Natural killer cell (primary cell): ENCODE measurements around the gene GPATCH11. TPM values are rescaled to one million over a fixed set of nuclear protein-coding genes. Genes with fewer than 3 reads are reported as not detected.
A peak's percentile ranks its signal among the peaks of the same experiment; 100 is the strongest.

Source experiments
- ATAC-seq, 3 donors: fragments of 150-1000 bp in 2 of 3; fragments of 200-7000 bp in 1 of 3; cut with Tn5 transposase; 1 replicate in 1 of 3; 2 replicates in 2 of 3; pipeline ENCODE4 v1.10.0; 2021; ENCODE audit warnings: mild to moderate bottlenecking in 2 of 3, moderate library complexity in 2 of 3
- DNase-seq, 2 donors: peaks; one replicate each; pipeline versions ENCODE4 v3.0.0 to v3.0.0-alpha.2; 2013 to 2021; ENCODE audit warnings: mixed read lengths in 1 of 2
- H3K27ac ChIP-seq: one replicate; pipeline ENCODE4 v1.5.1; 2013; ENCODE audit warnings: mild to moderate bottlenecking, low read length
- H3K27me3 ChIP-seq: one replicate; pipeline ENCODE4 v1.6.1; 2013; ENCODE audit warnings: low read length; ENCODE audit not compliant: control insufficient read depth, insufficient read depth
- H3K36me3 ChIP-seq: one replicate; pipeline ENCODE4 v1.6.1; 2013; ENCODE audit warnings: low read length; ENCODE audit not compliant: control insufficient read depth, insufficient read depth
- H3K4me1 ChIP-seq: one replicate; pipeline ENCODE4 v1.6.1; 2013; ENCODE audit warnings: low read length; ENCODE audit not compliant: control insufficient read depth, insufficient read depth
- H3K4me3 ChIP-seq: one replicate; pipeline ENCODE4 v1.5.1; 2013; ENCODE audit warnings: low read length
- H3K9me3 ChIP-seq: one replicate; pipeline ENCODE4 v1.6.1; 2013; ENCODE audit warnings: low read length; ENCODE audit not compliant: control insufficient read depth, insufficient read depth
- H3K27ac Mint-ChIP-seq, 2 donors: one replicate each; pipeline ENCODE4 v1.8.0; 2022; ENCODE audit warnings: mild to moderate bottlenecking in 2 of 2, mixed read lengths in 2 of 2, moderate library complexity in 1 of 2
- H3K27me3 Mint-ChIP-seq, 2 donors: one replicate each; pipeline ENCODE4 v1.8.0; 2022; ENCODE audit warnings: low read depth in 2 of 2, mixed read lengths in 2 of 2
- H3K36me3 Mint-ChIP-seq: one replicate; pipeline ENCODE4 v1.8.0; 2022; ENCODE audit warnings: mixed read lengths
- H3K4me1 Mint-ChIP-seq, 2 donors: one replicate each; pipeline ENCODE4 v1.8.0; 2022; ENCODE audit warnings: mixed read lengths in 2 of 2
- H3K4me3 Mint-ChIP-seq: one replicate; pipeline ENCODE4 v1.8.0; 2022; ENCODE audit warnings: mild to moderate bottlenecking, moderate library complexity, mixed read lengths
- H3K9me3 Mint-ChIP-seq, 2 donors: one replicate each; pipeline ENCODE4 v1.8.0; 2022; ENCODE audit warnings: mixed read lengths in 2 of 2
- WGBS: methylation state at CpG from one replicate; pipeline ENCODE4 v1.1.7; 2013; ENCODE audit warnings: missing lambda C conversion rate; ENCODE audit not compliant: insufficient coverage; 5-methylcytosine and 5-hydroxymethylcytosine counted together
- intact Hi-C: fragments of 100-400 bp; cut with micrococcal nuclease; formaldehyde crosslinking; loops from one replicate; pipeline ENCODE4 v1.14.2; 2022
- total RNA-seq, 4 donors: library from RNA; stranded (reverse); fragments of 120-200 nt in 1 of 4; gene quantifications; one replicate each; pipeline versions ENCODE4 v1.2.3 to v1.2.4, GENCODE V29; 2013 to 2022
- TF ChIP-seq, protein P1 (sequence below): fragments of 200-600 bp; IDR thresholded peaks from one replicate; pipeline ENCODE4 v1.8.0; 2022; ENCODE audit warnings: antibody characterized with exemption

GPATCH11 gene
- total RNA-seq = 10 to 100 TPM in 1 of 3 donors, 1 to 10 TPM in 2; 6.5 to 18.2 (median 8.6) TPM
- total RNA-seq (2013) = 20.6 TPM

DNA sequence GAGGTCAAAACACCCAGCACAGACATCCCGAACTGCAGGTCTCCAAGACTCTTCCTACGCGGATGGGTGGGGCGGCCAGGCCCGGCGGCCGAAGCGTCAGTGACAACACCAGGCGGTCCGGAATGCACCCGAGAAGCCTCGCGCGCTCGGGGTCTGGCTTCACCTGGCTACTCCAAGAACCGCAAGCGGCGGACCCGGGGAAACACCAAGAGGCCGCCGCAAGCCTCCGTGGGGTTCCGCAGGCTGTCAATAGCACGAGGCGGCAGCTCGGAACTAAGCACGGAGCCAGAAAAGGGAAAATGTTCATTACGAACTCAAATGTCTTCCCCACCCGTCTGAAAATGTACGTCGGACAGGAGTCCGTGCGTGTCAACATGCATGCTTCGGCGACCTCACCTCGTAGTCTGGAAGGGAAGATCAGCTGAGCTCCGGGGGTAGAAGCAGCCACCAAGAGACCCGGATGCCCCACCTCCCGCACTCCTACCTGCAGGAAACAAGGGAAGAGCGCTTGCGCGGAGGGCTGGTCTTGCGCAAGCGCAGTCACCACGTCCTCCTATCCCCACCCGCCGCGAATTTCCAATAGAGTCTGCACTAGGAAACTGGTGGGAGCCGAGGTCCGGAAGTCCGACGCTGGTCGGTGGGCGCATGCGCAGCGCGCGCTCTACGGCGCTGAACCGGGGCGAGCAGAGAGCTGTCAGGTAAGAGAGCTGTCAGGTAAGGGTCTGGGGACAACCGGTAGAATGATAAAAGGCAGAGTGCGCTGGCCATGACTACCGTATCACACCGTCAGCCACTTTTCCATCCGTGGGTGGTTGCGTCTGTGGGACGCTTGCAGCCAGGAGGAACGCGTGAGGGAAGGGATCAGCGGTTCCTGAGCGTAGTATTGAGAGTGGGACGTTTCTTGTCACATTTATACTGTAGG, at the start of gene GPATCH11, which contains the start of gene HEATR5B:
Gene GPATCH11, plus strand, starts transcription at position 646 of the 922 bp plus-strand sequence. CDS start 3,864 bp downstream, outside the sequence.
Gene HEATR5B, minus strand, starts transcription at position 500 of the 922 bp plus-strand sequence. CDS start 958 bp downstream, outside the sequence.
- H3K27me3 ChIP-seq = no peaks in the 10 kb centered on the region
- peak within 1 kb of the TSS; percentile 85 for H3K4me3 ChIP-seq
- H3K27ac Mint-ChIP-seq = no peak within 1 kb of the TSS
- peak; percentile 71 to 80 (median 76) for ATAC-seq
- intact Hi-C loops = loop anchor here (10.0 kb wide), 2 partner anchors 151 to 279 kb away; partner anchors contain the start of genes CEBPZ and NDUFAF7
- no peaks in the 10 kb centered on the region for H3K27me3 Mint-ChIP-seq
- peaks cover 22% of the 10 kb centered on the region for H3K4me1 ChIP-seq
- peaks cover 39% of the 10 kb centered on the region in 2 donors for H3K4me1 Mint-ChIP-seq
- H3K27ac ChIP-seq = peak within 1 kb of the TSS; percentile 70
- WGBS = under 1% methylated on average over 70 of the region's 74 CpGs
- DNase-seq = peak; percentile 72 to 98
- no peaks in the 10 kb centered on the region for H3K9me3 ChIP-seq
- H3K9me3 Mint-ChIP-seq = no peaks in the 10 kb centered on the region
- H3K36me3 Mint-ChIP-seq = peaks cover 7% of the 10 kb centered on the region
- H3K36me3 ChIP-seq = peaks cover 18% of the 10 kb centered on the region
- TF ChIP-seq, protein P1, sequence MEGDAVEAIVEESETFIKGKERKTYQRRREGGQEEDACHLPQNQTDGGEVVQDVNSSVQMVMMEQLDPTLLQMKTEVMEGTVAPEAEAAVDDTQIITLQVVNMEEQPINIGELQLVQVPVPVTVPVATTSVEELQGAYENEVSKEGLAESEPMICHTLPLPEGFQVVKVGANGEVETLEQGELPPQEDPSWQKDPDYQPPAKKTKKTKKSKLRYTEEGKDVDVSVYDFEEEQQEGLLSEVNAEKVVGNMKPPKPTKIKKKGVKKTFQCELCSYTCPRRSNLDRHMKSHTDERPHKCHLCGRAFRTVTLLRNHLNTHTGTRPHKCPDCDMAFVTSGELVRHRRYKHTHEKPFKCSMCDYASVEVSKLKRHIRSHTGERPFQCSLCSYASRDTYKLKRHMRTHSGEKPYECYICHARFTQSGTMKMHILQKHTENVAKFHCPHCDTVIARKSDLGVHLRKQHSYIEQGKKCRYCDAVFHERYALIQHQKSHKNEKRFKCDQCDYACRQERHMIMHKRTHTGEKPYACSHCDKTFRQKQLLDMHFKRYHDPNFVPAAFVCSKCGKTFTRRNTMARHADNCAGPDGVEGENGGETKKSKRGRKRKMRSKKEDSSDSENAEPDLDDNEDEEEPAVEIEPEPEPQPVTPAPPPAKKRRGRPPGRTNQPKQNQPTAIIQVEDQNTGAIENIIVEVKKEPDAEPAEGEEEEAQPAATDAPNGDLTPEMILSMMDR = no peak
- H3K4me3 Mint-ChIP-seq = no peak within 1 kb of the TSS

DNA sequence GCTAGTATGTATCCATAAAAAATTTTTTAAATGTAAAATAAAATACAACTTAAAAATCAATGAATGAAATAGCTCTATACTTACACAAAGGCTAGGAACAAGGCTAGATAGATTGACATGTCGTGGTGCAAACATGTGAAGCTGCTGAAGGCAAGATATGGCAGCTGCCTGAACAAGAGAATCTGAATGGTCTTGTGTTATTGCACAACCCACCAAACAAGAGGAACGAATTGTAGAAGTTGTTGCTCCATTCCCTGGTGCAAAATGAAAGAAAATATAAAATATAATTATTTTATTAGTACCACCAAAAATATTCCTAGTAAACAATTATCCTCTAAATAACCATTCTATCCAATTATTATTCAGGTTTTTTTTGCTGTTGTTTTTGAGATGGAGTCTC, 46.5 kb upstream of the GPATCH11 start:
- TF ChIP-seq, protein P1 = no peak
- Histone ChIP-seq H3K36me3 (peaks cover 60% of the 10 kb centered on the region), H3K27me3 (no peaks in the 10 kb centered on the region), H3K4me1 (no peaks in the 10 kb centered on the region), H3K4me3 (no peak overlapping the region), H3K9me3 (no peaks in the 10 kb centered on the region), H3K27ac (no peak overlapping the region)
- Mint-ChIP-seq H3K4me1 (peaks cover 0 to 5% of the 10 kb centered on the region in 2 donors), H3K36me3 (no peaks in the 10 kb centered on the region), H3K27me3 (no peaks in the 10 kb centered on the region), H3K4me3 (no peak overlapping the region), H3K9me3 (no peaks in the 10 kb centered on the region), H3K27ac (no peak overlapping the region)
- intact Hi-C loops = no loop called here
- 100% methylated on average over 1 of the region's 2 CpGs for WGBS
- no peak for DNase-seq
- no peak for ATAC-seq

DNA sequence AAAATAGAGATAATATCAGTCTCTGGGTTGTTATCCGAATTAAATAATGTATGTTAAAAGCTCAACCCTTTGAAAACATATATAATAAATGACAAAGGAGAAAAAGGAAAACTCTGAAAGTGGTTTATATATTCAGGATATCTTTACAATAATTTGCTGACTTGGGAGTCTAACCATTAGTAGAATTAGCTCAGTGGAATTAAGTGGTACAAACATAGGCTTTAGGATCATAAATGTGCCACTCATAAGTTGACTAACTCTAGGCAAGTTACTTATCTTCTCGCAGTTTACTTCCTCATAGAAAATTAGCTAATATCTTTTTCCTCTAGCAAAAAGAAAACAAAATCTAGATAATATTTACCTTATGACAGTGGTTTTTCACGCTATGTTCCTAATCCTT, 44.7 kb upstream of the GPATCH11 start:
- WGBS = 86% methylated on average over 2 of the region's 3 CpGs
- Histone ChIP-seq H3K27ac (no peak overlapping the region), H3K9me3 (no peaks in the 10 kb centered on the region), H3K4me3 (no peak overlapping the region), H3K4me1 (no peaks in the 10 kb centered on the region), H3K27me3 (no peaks in the 10 kb centered on the region), H3K36me3 (peaks cover 73% of the 10 kb centered on the region)
- TF ChIP-seq, protein P1 = no peak
- H3K36me3 Mint-ChIP-seq = no peaks in the 10 kb centered on the region
- peaks cover 0 to 9% of the 10 kb centered on the region in 2 donors for H3K4me1 Mint-ChIP-seq
- DNase-seq = no peak
- no peaks in the 10 kb centered on the region for H3K27me3 Mint-ChIP-seq
- no peak overlapping the region for H3K4me3 Mint-ChIP-seq
- no peak overlapping the region for H3K27ac Mint-ChIP-seq
- no peaks in the 10 kb centered on the region for H3K9me3 Mint-ChIP-seq
- no peak for ATAC-seq
- intact Hi-C loops = no loop called here
